ENCODE measurements around the gene SHROOM3.
A peak's percentile ranks its signal among the peaks of the same experiment; 100 is the strongest.

SHROOM3 gene

GRCh38 chr4:76568262-76568661 lies 133.2 kb downstream of the SHROOM3 start:
- no peak for DNase-seq (ENCODE audit: low read depth in 2 of 2)

GRCh38 chr4:76569225-76569624 lies 134.2 kb downstream of the SHROOM3 start:
- DNase-seq (ENCODE audit: low read depth in 2 of 2): no peak

GRCh38 chr4:76569706-76570105 lies 134.7 kb downstream of the SHROOM3 start:
- DNase-seq (ENCODE audit: low read depth in 2 of 2): no peak

GRCh38 chr4:76570141-76570973 lies 135.3 kb downstream of the SHROOM3 start:
- DNase-seq (ENCODE audit: low read depth in 2 of 2): no peak

DNA sequence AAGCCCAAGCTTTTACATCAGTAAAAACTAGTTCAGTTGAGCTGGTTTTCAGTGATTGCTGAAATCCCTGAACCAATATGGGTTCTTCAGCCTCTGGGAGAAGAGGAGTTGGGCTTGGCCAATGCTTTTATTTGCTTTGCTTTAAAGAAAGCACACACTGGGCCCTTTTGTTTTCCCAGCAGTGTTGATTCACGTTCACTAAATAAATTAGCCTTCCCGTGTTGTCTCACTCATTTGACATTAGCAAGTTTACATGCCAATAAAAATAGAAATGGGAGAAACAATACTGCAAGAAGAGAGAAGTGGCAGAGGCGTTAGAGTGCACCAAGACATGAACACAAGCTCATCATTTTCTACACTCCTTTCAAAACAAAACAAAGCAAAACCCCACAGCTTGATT lies 136.2 kb downstream of the SHROOM3 start:
- DNase-seq (ENCODE audit: low read depth in 2 of 2): no peak

GRCh38 chr4:76572224-76572623 lies 137.2 kb downstream of the SHROOM3 start:
- DNase-seq (ENCODE audit: low read depth in 2 of 2): no peak

DNA sequence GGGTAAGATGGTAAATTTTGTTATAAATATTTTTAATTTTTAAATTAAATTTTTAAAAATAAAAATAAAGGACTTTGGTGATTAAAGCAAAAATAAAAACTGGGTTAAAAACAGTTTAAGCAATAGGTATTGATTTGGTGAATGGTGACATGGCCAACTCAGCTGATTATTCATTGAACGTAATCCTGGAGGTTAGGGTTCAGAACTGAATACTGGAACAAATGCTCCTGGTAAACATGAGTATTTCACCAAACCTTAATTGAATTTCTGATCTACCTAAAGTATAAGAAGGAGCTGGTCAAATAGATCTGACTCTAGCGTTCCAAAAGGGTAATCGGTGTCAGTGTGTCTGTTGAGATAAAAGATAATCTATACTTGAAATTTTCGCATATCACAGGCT lies 141.8 kb downstream of the SHROOM3 start:
- no peak for DNase-seq (ENCODE audit: low read depth in 2 of 2)

DNA sequence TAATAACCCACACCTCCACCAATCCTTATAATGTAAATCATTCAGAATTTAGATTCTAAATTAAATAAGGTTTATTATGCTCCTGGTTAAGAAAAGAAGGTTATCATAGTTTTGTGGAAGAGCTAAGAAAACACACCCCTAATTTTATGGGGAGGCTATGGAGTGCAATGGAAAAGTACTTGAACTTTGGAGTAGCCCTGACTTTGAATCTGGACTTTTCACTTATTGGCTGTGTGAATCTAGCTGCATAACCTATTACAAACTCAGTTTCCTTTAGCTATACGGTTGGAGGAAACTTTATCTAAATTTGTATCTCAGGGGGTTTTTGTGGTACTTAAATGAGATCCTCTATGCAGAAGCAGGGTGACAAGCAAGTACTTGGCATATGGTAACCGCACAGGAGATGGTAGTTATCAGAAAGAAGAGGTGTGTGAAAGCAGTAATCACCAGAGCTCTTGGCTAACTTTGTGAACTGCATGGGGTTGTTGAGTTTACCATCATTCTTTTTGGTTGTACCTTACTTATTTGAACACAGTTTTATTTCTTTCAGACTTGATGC lies 143.1 kb downstream of the SHROOM3 start:
- no peak for DNase-seq (ENCODE audit: low read depth in 2 of 2)

GRCh38 chr4:76579596-76580375 lies 144.8 kb downstream of the SHROOM3 start:
- DNase-seq (ENCODE audit: low read depth in 2 of 2): no peak

DNA sequence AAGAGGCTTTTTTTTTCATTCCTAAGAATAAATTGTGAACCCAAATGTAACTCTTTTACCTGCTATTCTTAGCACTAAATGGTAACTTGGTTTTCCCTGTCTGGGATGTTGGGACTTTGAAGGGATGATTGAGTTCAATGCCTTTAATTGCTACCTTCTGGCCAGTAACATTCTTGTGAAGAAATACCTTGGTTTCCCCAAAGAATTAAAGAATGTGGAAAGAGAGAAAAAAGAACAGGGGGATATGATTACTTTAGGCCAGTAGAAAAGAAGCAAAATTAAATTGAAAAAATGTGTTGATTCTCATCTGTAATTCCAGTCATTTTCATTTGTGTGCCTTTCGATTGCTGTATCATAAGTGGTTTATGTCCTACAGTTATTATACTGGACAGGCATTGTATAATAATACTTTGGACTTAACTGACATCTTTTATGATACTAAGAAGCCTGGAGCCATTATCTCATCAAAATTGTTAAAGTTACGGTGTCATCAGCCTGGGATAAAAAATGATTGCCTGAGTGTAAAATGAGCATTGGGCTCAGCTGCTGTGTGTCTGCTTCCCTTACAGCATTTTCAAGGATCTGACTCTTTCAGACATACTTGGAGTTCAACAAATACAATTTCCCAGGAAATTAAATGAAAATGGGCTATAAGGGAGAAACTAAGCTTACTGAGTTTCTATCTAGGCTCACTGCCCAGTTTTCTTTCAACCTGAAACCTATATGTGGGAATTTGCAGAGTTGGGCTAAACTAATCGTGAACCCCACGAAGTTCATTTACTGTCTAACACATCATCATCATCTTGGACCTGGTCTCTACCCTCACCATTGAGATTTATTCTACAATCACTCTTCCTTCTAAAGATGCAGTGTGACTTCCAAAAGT lies 146.3 kb downstream of the SHROOM3 start:
- peak in 1 of 2 experiments; percentile 71 for DNase-seq (ENCODE audit: low read depth in 2 of 2)

GRCh38 chr4:76582074-76582816 lies 147.2 kb downstream of the SHROOM3 start:
- no peak for DNase-seq (ENCODE audit: low read depth in 2 of 2)

- DNase-seq (ENCODE audit: low read depth in 2 of 2): no peak
Observed at GRCh38 chr4:76582817-76583087, 147.7 kb downstream of the SHROOM3 start.

- no peak for DNase-seq (ENCODE audit: low read depth in 2 of 2)
Observed at GRCh38 chr4:76584241-76585152, 149.5 kb downstream of the SHROOM3 start.

- DNase-seq (ENCODE audit: low read depth in 2 of 2): no peak
Observed at GRCh38 chr4:76585272-76585671, 150.2 kb downstream of the SHROOM3 start.

DNA sequence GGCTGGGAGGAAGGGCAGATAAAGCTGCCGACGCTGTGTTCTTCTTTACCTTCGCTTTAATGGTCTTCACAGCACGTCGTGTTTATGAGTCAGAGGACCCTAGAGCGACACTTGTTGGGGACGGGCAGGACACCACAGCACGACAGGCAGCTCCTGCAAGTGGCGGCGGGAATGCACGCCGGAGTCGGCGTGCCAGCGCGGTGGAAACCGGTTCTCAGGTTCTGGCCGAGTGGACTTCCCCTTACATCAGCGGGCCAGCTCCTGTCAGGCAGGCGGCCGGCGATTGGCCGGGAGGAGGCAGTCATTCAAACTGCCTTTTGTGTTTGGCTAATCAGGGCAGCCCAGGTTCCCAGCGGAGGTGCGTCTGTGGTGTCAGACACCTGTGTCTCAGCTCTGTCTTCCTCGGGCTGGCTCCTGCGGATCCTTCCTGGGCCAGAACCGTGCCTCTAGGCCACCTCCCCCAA lies 150.9 kb downstream of the SHROOM3 start:
- no peak for DNase-seq (ENCODE audit: low read depth in 2 of 2)

DNA sequence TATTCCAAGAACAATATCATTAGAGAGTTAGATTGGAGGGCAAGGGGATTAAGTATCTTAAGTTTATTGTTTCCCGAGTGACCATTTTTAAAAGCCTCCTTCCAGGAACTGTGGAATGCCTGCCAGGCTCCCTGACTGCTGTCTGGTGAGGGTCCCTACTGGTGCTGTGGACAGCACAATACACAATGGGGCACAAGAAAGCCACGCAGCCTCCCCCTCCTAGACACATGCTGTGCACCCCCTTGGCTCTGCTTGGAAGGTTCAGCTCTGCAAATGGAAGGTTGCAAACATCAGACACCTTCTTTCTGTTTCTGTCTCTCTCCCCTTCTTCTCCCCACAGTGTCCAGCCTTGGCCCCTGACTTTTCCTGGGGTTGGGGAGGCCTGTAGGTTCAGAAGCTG lies 153.2 kb downstream of the SHROOM3 start:
- DNase-seq (ENCODE audit: low read depth in 2 of 2): no peak

GRCh38 chr4:76589402-76589801 lies 154.4 kb downstream of the SHROOM3 start:
- peak in 1 of 2 experiments; percentile 70 for DNase-seq (ENCODE audit: low read depth in 2 of 2)

DNA sequence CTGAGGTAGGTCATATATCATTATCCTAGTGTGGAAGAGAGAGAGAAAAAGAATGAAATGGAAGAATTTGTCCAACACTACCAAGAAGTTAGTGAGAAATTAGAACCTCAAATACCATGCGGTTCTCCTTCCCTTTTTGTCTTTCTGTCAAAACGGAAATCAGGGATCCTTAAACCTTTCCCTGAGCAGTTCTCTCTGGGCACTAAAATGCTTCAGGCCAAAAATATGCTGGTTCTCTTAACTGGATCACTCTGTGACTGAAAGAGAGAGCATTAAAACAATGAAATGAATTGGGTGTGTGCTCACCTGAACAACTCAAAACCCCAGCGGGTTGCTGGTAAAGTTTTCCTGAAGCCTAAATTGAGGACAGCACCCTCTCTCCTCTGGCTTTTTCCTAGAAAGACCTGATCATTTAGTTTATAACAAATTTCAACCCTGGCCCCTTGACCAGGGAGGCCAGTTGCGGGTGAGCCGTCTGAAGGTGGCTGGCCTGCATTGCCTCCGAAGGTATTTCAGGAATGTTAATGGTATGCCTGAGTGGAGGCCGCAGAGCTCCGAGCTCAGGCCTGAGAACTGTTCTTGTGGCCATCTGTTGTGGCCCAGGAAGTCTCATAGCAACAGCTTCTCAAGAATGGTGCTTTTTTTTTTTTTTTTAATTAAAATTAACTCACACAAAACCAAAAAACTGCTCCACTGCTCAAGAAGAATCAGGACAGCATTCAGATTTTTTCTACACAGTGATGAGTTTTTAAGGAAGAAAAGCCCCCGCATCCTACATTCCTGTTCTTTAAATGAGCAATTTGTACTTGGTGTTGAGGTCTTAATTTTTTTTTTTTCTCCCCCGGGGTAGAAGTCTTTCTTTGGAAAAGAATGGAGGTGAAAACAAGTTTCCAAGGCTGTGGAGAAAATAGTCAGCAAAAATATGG lies 155.1 kb downstream of the SHROOM3 start:
- DNase-seq (ENCODE audit: low read depth in 2 of 2): peak; percentile 80 to 82

DNA sequence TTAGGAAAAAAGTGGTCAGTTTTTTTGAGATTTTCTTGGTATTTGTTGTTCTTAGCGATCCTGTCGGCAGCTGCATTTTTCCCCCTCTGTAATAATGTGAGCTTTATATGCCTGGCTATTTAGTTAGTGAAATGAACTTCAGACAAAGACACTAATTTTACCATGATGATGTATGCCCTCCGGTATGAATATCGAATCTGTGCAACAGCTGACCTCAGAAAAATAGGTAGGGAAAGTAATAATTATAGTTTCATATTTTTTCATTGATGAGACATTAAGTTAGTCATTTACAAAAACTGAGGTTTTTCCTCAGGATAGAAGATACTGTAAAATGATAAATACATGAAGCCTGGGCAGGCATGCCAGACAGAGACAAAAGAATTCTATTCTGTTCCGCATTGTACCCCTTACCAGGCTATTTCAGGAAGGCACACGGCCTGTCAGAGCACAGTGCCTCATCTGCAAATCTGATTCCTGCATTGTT lies 155.8 kb downstream of the SHROOM3 start:
- DNase-seq (ENCODE audit: low read depth in 2 of 2): peak in 1 of 2 experiments; percentile 67
